SK-N-SH (cell line): ENCODE results near the gene KTN1.

Source experiments
- GABPA ChIP-seq: IDR thresholded peaks from 2 replicates; pipeline ENCODE4 v1.4.0; 2012; ENCODE audit warnings: low read depth, mild to moderate bottlenecking
- SMC3 ChIP-seq: IDR thresholded peaks from 2 replicates; pipeline ENCODE4 v1.6.1; 2012; ENCODE audit warnings: low read depth, low read length, improper control_type of control experiment
- TF ChIP-seq, protein P1 (sequence below): fragments of 200-600 bp; sonication (generic); IDR thresholded peaks from 2 replicates; pipeline ENCODE4 v1.6.1; 2017; ENCODE audit warnings: antibody characterized with exemption, mild to moderate bottlenecking, moderate library complexity

- TF ChIP-seq GABPA (no peak), SMC3 (no peak)
- TF ChIP-seq, protein P1, sequence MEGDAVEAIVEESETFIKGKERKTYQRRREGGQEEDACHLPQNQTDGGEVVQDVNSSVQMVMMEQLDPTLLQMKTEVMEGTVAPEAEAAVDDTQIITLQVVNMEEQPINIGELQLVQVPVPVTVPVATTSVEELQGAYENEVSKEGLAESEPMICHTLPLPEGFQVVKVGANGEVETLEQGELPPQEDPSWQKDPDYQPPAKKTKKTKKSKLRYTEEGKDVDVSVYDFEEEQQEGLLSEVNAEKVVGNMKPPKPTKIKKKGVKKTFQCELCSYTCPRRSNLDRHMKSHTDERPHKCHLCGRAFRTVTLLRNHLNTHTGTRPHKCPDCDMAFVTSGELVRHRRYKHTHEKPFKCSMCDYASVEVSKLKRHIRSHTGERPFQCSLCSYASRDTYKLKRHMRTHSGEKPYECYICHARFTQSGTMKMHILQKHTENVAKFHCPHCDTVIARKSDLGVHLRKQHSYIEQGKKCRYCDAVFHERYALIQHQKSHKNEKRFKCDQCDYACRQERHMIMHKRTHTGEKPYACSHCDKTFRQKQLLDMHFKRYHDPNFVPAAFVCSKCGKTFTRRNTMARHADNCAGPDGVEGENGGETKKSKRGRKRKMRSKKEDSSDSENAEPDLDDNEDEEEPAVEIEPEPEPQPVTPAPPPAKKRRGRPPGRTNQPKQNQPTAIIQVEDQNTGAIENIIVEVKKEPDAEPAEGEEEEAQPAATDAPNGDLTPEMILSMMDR: no peak
Measured at GRCh38 chr14:55626131-55626530, 46.1 kb downstream of the KTN1 start.
